Tibial artery (tissue), 4 donors: ENCODE results near the gene LY6G5C.

Source experiments
- DNase-seq, 2 donors: peaks; one replicate each; pipeline ENCODE4 v3.0.0-alpha.2; 2019
- H3K27ac ChIP-seq, 2 donors: fragments of 200-600 bp; sonication (generic) in 1 of 2; 1 replicate in 1 of 2; 2 replicates in 1 of 2; pipeline ENCODE4 v1.5.1; 2018 to 2019; ENCODE audit warnings: mild to moderate bottlenecking in 1 of 2
- H3K27me3 ChIP-seq, 2 donors: fragments of 200-600 bp; sonication (generic) in 1 of 2; one replicate each; pipeline versions ENCODE4 v1.5.1 to v1.6.0; 2016 to 2019
- H3K36me3 ChIP-seq, 3 donors: fragments of 200-600 bp; sonication (generic) in 2 of 3; one replicate each; pipeline ENCODE4 v1.5.1; 2016 to 2019; ENCODE audit warnings: mild to moderate bottlenecking in 2 of 3
- H3K4me1 ChIP-seq, 4 donors: fragments of 200-600 bp; sonication (generic) in 2 of 4; 1 replicate in 3 of 4; 2 replicates in 1 of 4; pipeline ENCODE4 v1.5.1; 2016 to 2019
- H3K4me3 ChIP-seq, 2 donors: fragments of 200-600 bp; sonication (generic) in 1 of 2; 1 replicate in 1 of 2; 2 replicates in 1 of 2; pipeline ENCODE4 v1.5.1; 2018 to 2019; ENCODE audit warnings: mild to moderate bottlenecking in 2 of 2
- H3K9me3 ChIP-seq, 3 donors: fragments of 200-600 bp; sonication (generic) in 1 of 3; one replicate each; pipeline ENCODE4 v1.5.1; 2016 to 2019
- CTCF ChIP-seq, 2 experiments: fragments of 200-600 bp in 1 of 2; fragments of 450-650 bp in 1 of 2; IDR thresholded peaks; one replicate each; pipeline ENCODE4 v1.5.1; 2017 to 2019; ENCODE audit warnings: antibody characterized with exemption in 2 of 2, mild to moderate bottlenecking in 1 of 2, moderate library complexity in 1 of 2
- intact Hi-C: fragments of 100-400 bp; cut with DNase I; formaldehyde crosslinking; loops from one replicate; pipeline ENCODE4 v1.15.0; 2023; ENCODE audit warnings: low total_unique reads

The LY6G5C gene

DNA sequence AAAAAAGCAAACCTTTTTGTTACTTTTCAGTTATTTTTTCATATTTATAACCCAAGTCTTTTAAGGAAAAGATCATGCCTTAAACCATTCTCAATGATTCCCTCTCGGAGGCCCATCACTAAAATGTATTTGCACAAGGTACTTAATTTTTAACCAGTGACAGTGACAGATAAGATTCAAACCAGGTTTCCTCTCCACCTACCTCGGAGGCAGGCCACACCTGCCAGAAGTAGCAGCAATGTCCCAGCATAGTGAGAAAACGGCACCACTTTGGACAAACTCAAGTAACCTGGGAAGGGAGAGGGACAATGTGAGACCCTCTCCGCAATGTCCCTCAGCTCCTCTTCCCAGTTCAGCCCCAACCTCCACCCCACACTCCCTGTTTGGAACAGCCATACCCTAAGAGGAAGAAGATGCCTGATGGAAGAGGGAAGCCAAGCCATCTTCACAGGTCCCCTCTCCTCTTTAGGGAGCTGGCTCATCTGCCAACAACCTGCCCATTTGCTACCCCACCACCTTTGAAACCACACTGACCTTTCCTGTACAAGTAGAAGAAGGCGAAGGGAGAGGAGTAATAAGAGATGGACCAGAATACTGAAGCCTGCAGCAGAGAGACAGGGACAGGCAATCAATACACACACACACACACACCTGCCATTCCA is 20.0 kb upstream of the LY6G5C start:
- Histone ChIP-seq H3K36me3 (peaks cover 12 to 42% (median 14%) of the 10 kb centered on the region in 3 donors), H3K4me3 (no peak overlapping the region), H3K27me3 (no peaks in the 10 kb centered on the region), H3K4me1 (peaks cover 6 to 27% (median 23%) of the 10 kb centered on the region in 4 donors), H3K27ac (no peak overlapping the region), H3K9me3 (no peaks in the 10 kb centered on the region)
- intact Hi-C loops, result loop anchor here (5.0 kb wide), 1 partner anchor 36 kb away; the partner anchor contains the start of gene CLIC1
- DNase-seq, result no peak
- no peak for TF ChIP-seq CTCF (IDR thresholded peaks at IDR 0.05)

GRCh38 chr6:31697555-31697954 is 16.7 kb upstream of the LY6G5C start:
- Histone ChIP-seq H3K4me1 (peaks cover 0 to 21% (median 17%) of the 10 kb centered on the region in 4 donors), H3K27me3 (no peaks in the 10 kb centered on the region), H3K9me3 (no peaks in the 10 kb centered on the region), H3K27ac (no peak overlapping the region), H3K36me3 (peaks cover 25 to 75% (median 47%) of the 10 kb centered on the region in 3 donors), H3K4me3 (no peak overlapping the region)
- intact Hi-C loops, result no loop called here
- no peak for TF ChIP-seq CTCF (IDR thresholded peaks at IDR 0.05)
- DNase-seq, result no peak

DNA sequence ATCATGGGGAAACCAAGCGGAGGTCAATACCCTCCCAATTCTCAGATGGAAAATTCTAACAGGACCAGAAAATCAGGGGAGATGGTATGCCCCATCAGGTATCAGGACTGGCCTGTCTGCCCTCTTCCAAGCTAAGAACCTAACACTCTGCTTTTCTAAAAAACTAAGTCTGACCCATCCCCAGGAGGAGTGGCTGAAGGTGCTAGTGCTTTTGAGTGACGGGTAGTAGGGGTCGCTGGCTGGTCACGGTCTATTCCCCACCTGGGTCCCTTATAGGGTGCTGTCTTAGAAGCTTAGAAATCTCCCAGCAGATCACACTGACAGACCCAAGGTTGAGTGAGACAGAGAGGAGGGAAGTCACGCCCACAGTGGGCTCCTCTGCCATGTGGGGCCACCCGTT is 12.7 kb upstream of the LY6G5C start:
- DNase-seq, result no peak
- Histone ChIP-seq H3K4me3 (no peak overlapping the region), H3K36me3 (peaks cover 57 to 98% (median 84%) of the 10 kb centered on the region in 3 donors), H3K9me3 (no peaks in the 10 kb centered on the region), H3K4me1 (no peaks in the 10 kb centered on the region), H3K27ac (no peak overlapping the region), H3K27me3 (no peaks in the 10 kb centered on the region)
- intact Hi-C loops, result no loop called here
- TF ChIP-seq CTCF (IDR thresholded peaks at IDR 0.05), result no peak

DNA sequence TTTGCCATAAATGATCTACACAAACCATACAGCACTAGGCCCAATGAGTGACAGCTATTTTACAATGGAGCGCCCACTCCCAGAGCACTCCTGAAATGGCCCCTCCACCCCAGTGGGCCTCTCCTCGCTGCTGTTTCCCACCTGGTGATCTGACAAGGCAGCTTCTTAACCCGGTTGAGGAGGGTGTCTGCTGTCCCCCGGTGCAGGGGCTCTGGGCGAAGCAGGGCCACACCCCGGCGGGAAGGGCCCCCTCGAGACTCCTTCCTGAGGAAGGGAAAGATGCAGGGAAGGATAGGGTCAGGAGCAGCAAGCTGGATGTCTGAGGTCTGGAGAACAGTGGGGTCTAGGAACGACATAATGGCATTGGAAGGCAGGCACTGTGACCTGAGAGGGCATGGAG is 12.0 kb upstream of the LY6G5C start:
- no peaks in the 10 kb centered on the region for H3K27me3 ChIP-seq
- no peaks in the 10 kb centered on the region for H3K4me1 ChIP-seq
- intact Hi-C loops, result no loop called here
- H3K4me3 ChIP-seq, result no peak overlapping the region
- no peaks in the 10 kb centered on the region for H3K9me3 ChIP-seq
- no peak for TF ChIP-seq CTCF (IDR thresholded peaks at IDR 0.05)
- DNase-seq, result no peak
- peaks cover 63 to 100% (median 90%) of the 10 kb centered on the region in 3 donors for H3K36me3 ChIP-seq
- H3K27ac ChIP-seq, result no peak overlapping the region

DNA sequence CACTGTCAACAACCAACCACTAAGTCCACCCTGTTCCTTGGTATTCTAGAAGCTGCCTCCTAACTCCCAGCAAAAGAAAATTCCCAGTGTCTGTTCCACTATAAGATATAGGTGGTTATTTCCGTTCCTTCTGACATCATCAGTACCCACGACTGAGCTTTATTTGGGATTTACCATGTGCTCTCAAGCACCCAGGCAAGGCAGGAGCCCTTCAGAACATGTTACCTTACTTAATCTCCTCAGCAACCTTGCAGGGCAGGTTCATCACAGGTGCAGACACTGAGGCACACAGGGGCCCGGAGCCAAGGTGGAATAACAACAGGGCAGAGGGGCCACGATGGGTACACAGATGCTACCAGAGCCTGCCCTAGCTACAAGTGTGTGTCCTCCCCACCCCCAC is 11.5 kb upstream of the LY6G5C start:
- Histone ChIP-seq H3K27me3 (no peaks in the 10 kb centered on the region), H3K4me1 (no peaks in the 10 kb centered on the region), H3K27ac (no peak overlapping the region), H3K9me3 (no peaks in the 10 kb centered on the region), H3K4me3 (no peak overlapping the region), H3K36me3 (peaks cover 69 to 100% (median 95%) of the 10 kb centered on the region in 3 donors)
- intact Hi-C loops, result no loop called here
- TF ChIP-seq CTCF (IDR thresholded peaks at IDR 0.05), result no peak
- no peak for DNase-seq
